ENCODE results near the gene CTXND2. TPM values are rescaled to one million over a fixed set of nuclear protein-coding genes. Genes with fewer than 3 reads are reported as not detected.

The CTXND2 gene
- total and polyA plus RNA-seq, 2 of the 4 experiments (the other 2 are of a cell fraction): not detected

DNA sequence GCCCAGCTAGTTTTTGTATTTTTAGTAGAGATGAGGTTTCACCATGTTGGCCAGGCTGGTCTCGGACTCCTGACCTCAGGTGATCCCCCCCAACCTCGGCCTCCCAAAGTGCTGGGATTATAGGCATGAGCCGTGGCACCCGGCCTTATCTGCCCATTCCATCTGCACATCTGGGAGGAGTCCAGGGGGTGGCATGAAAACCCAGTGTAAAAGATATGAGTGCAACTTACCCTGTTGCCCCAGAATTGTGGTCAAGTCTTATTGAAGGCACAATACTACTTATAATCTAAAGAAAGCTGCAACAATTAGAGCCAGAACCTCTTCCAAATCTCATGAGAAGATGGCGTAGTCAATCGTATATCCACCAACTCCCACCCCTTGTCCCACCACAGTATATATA is 18.4 kb downstream of the CTXND2 start:
- Histone ChIP-seq H3K4ac (ENCODE audit: low read depth, low read length) (no peak overlapping the region), H3K79me1 (ENCODE audit: low read depth in 1 of 2, low read length in 2 of 2) (no peaks in the 10 kb centered on the region), H4K20me1 (ENCODE audit: insufficient read depth, low read length) (no peaks in the 10 kb centered on the region), H4K91ac (ENCODE audit: insufficient read depth, low read depth, low read length) (no peak overlapping the region), H3K18ac (ENCODE audit: low read depth, low read length) (no peak overlapping the region), H2AFZ (replicated peaks; ENCODE audit: low read length, poor library complexity) (no peak overlapping the region), H3K9me3 (ENCODE audit: control insufficient read depth, insufficient read depth, low read length) (no peaks in the 10 kb centered on the region), H3K27me3 (ENCODE audit: control insufficient read depth, insufficient read depth, low read length) (peaks cover 3% of the 10 kb centered on the region; the same call in 1 of the 2 replicates), H2BK20ac (ENCODE audit: low read depth, low read length) (no peak overlapping the region), H2BK5ac (ENCODE audit: low read depth, low read length, poor library complexity, severe bottlenecking) (no peak overlapping the region), H3K4me2 (ENCODE audit: low read depth, low read length) (no peak overlapping the region), H2AK5ac (ENCODE audit: low read depth, low read length) (no peak overlapping the region), H3K9me1 (ENCODE audit: insufficient read depth, low read length) (no peaks in the 10 kb centered on the region), H4K5ac (ENCODE audit: low read depth, low read length) (no peak overlapping the region), H3K27ac (ENCODE audit: insufficient read depth, low read length) (no peak overlapping the region), H3K4me3 (ENCODE audit: insufficient read depth, low read depth, low read length) (no peak overlapping the region), H3K4me1 (ENCODE audit: control insufficient read depth, insufficient read depth, low read length) (no peaks in the 10 kb centered on the region), H3K56ac (ENCODE audit: extremely low read depth, insufficient read depth, low read length) (no peak overlapping the region), H2BK120ac (ENCODE audit: low read depth, low read length) (no peak overlapping the region), H2AK9ac (replicated peaks; ENCODE audit: low read depth, low read length, poor library complexity) (no peak overlapping the region), H3K23ac (ENCODE audit: low read depth, low read length) (no peak overlapping the region), H2BK15ac (ENCODE audit: low read depth, low read length) (no peak overlapping the region), H3K9ac (ENCODE audit: low read depth, low read length) (no peak overlapping the region), H3K36me3 (ENCODE audit: control insufficient read depth, insufficient read depth, low read length) (no peaks in the 10 kb centered on the region), H3K14ac (replicated peaks; ENCODE audit: low read depth, low read length) (no peak overlapping the region), H4K8ac (ENCODE audit: low read depth in 2 of 2, low read length in 2 of 2) (no peak overlapping the region)
- TF ChIP-seq CEBPB (IDR thresholded peaks at IDR 0.05; ENCODE audit: low read depth, low read length): no peak
- TF ChIP-seq, protein P1, sequence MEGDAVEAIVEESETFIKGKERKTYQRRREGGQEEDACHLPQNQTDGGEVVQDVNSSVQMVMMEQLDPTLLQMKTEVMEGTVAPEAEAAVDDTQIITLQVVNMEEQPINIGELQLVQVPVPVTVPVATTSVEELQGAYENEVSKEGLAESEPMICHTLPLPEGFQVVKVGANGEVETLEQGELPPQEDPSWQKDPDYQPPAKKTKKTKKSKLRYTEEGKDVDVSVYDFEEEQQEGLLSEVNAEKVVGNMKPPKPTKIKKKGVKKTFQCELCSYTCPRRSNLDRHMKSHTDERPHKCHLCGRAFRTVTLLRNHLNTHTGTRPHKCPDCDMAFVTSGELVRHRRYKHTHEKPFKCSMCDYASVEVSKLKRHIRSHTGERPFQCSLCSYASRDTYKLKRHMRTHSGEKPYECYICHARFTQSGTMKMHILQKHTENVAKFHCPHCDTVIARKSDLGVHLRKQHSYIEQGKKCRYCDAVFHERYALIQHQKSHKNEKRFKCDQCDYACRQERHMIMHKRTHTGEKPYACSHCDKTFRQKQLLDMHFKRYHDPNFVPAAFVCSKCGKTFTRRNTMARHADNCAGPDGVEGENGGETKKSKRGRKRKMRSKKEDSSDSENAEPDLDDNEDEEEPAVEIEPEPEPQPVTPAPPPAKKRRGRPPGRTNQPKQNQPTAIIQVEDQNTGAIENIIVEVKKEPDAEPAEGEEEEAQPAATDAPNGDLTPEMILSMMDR (conservative IDR thresholded peaks at IDR 0.05; ENCODE audit: low read depth, low read length): no peak
- TF ChIP-seq, protein P2, sequence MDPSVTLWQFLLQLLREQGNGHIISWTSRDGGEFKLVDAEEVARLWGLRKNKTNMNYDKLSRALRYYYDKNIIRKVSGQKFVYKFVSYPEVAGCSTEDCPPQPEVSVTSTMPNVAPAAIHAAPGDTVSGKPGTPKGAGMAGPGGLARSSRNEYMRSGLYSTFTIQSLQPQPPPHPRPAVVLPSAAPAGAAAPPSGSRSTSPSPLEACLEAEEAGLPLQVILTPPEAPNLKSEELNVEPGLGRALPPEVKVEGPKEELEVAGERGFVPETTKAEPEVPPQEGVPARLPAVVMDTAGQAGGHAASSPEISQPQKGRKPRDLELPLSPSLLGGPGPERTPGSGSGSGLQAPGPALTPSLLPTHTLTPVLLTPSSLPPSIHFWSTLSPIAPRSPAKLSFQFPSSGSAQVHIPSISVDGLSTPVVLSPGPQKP (IDR thresholded peaks at IDR 0.05; ENCODE audit: borderline replicate concordance, low read depth, low read length): no peak
- TF ChIP-seq CHD1 (IDR thresholded peaks at IDR 0.05; ENCODE audit: low read depth, low read length): no peak
- no peak for TF ChIP-seq SMC3 (IDR thresholded peaks at IDR 0.05; ENCODE audit: low read depth, low read length)
- TF ChIP-seq, protein P3, sequence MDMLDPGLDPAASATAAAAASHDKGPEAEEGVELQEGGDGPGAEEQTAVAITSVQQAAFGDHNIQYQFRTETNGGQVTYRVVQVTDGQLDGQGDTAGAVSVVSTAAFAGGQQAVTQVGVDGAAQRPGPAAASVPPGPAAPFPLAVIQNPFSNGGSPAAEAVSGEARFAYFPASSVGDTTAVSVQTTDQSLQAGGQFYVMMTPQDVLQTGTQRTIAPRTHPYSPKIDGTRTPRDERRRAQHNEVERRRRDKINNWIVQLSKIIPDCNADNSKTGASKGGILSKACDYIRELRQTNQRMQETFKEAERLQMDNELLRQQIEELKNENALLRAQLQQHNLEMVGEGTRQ (IDR thresholded peaks at IDR 0.05; ENCODE audit: low read depth, low read length): no peak
- no peak for TF ChIP-seq RCOR1 (IDR thresholded peaks at IDR 0.05; ENCODE audit: insufficient replicate concordance, low read length)
- no peak for TF ChIP-seq BHLHE40 (IDR thresholded peaks at IDR 0.05; ENCODE audit: low read depth, low read length)
- no peak for TF ChIP-seq RFX5 (IDR thresholded peaks at IDR 0.05; ENCODE audit: low read depth, low read length)
- no peak for TF ChIP-seq MAFK (IDR thresholded peaks at IDR 0.05; ENCODE audit: low read depth, low read length)
- no peak for TF ChIP-seq MXI1 (IDR thresholded peaks at IDR 0.05; ENCODE audit: borderline replicate concordance, low read depth, low read length)
- no peak for TF ChIP-seq FOS (IDR thresholded peaks at IDR 0.05; ENCODE audit: low read depth, low read length)
- TF ChIP-seq NFE2L2 (IDR thresholded peaks at IDR 0.05; ENCODE audit: low read depth, low read length): no peak
- no peak for TF ChIP-seq MAZ (IDR thresholded peaks at IDR 0.05; ENCODE audit: borderline replicate concordance, low read depth, low read length)
- TF ChIP-seq POLR2A (IDR thresholded peaks at IDR 0.05; ENCODE audit: low read depth, low read length): no peak
- TF ChIP-seq RAD21 (IDR thresholded peaks at IDR 0.05; ENCODE audit: low read length): no peak
- ChIA-PET POLR2A (ENCODE audit: unreplicated experiment) (no interaction called here), CTCF (no interaction called here)
- BruUV-seq (replicated peaks): no TSS peak
- WGBS, 2 experiments (ENCODE audit: extremely low coverage in 2 of 2, insufficient read length in 1 of 2): 100% methylated on average over 1 of the region's 6 CpGs; no CpG with 5 or more reads in 1 of the 2 experiments
- no peak for ATAC-seq (ENCODE audit: low read depth)
- in situ Hi-C loops (cut with MboI; ENCODE audit: low sequenced_read_pairs) (no loop called here), intact Hi-C loops (cut with micrococcal nuclease) (no loop called here), dilution Hi-C loops (cut with HindIII; ENCODE audit: low sequenced_read_pairs, unreplicated experiment) (no loop called here)
- DNase-seq: no peak
